ENCODE data around the gene AK9. TPM values are rescaled to one million over a fixed set of nuclear protein-coding genes. Genes with fewer than 3 reads are reported as not detected.

AK9 gene
- total RNA-seq, 1 donor from 2014 or later = 0.75 TPM

DNA sequence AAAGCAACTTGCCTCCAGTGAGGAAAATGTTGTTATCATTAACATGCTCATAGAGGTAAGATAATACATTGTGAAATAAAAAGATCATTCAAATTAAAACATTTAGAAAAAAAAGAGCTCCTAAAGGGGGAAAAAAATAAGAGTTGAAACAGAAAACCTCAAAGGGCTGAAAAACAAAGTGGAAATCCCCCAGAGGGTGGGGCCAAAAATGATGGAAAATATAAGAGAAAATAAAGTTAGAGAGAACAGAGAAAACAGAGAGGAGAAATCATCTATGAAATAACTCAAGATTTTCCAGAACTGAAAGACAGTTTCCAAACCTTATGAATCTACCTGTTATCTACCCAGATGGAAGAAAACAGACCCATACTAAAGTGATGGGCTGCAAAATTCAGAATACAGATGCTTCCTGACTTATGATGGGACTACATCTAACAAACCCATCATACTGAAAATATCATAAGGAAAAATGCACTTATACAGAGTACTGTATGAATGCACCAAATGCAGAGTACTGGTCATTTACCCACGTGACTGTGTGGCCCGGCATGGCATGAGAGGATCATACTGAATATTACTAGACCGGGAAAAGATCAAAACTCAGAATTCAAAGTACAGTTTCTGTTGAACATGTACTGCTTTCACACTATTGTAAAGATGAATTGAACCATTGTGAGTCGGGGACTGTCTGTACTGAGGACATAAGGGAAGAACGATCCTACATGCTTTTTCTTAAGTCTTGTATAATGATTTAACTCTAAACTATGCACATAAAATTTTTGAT is 212.0 kb downstream of the AK9 start:
- H3K4me3 ChIP-seq = peak overlapping the region in 1 of 2 donors; percentile 1
- no peaks in the 10 kb centered on the region for H3K9me3 ChIP-seq
- H3K27me3 ChIP-seq = no peaks in the 10 kb centered on the region
- no peak overlapping the region for H3K27ac ChIP-seq
- DNase-seq (ENCODE audit: low spot score in 2 of 2) = no peak
- TF ChIP-seq, protein P1, sequence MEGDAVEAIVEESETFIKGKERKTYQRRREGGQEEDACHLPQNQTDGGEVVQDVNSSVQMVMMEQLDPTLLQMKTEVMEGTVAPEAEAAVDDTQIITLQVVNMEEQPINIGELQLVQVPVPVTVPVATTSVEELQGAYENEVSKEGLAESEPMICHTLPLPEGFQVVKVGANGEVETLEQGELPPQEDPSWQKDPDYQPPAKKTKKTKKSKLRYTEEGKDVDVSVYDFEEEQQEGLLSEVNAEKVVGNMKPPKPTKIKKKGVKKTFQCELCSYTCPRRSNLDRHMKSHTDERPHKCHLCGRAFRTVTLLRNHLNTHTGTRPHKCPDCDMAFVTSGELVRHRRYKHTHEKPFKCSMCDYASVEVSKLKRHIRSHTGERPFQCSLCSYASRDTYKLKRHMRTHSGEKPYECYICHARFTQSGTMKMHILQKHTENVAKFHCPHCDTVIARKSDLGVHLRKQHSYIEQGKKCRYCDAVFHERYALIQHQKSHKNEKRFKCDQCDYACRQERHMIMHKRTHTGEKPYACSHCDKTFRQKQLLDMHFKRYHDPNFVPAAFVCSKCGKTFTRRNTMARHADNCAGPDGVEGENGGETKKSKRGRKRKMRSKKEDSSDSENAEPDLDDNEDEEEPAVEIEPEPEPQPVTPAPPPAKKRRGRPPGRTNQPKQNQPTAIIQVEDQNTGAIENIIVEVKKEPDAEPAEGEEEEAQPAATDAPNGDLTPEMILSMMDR (IDR thresholded peaks at IDR 0.05) = no peak
- H3K4me1 ChIP-seq = peaks cover 8 to 37% of the 10 kb centered on the region in 2 donors
- peaks cover 20 to 40% of the 10 kb centered on the region in 2 donors for H3K36me3 ChIP-seq
- intact Hi-C loops (cut with DNase I) = no loop called here

DNA sequence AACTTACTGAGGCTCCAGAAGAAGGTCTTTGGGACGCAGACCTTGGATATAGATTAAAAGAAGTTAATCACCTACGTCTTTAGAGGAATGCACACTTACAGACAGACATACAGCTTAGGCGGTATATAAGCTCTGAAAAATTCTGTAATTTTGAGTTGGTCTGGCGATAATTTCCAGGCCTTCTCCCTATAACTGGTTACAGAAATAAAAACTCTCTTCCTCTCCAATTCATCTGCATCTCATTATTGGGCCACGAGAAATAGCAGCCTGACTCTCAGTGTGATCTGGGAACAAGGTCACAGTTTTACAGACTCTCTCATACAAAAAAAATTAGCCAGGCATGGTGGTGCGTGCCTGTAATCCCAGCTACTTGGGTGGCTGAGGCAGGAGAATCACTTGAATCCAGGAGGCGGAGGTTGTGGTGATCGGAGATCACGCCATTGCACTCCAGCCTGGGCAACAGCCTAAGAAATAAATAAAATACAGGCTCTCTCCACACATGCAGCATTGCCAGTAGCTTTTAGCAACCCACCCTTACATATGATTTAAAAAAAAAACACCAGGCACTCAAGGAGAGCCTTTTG is 212.7 kb downstream of the AK9 start:
- Histone ChIP-seq H3K4me3 (no peak overlapping the region), H3K36me3 (peaks cover 27 to 46% of the 10 kb centered on the region in 2 donors), H3K27ac (no peak overlapping the region), H3K4me1 (peaks cover 8 to 37% of the 10 kb centered on the region in 2 donors), H3K27me3 (no peaks in the 10 kb centered on the region), H3K9me3 (no peaks in the 10 kb centered on the region)
- intact Hi-C loops (cut with DNase I) = no loop called here
- DNase-seq (ENCODE audit: low spot score in 2 of 2) = no peak
- TF ChIP-seq, protein P1 (IDR thresholded peaks at IDR 0.05) = no peak

DNA sequence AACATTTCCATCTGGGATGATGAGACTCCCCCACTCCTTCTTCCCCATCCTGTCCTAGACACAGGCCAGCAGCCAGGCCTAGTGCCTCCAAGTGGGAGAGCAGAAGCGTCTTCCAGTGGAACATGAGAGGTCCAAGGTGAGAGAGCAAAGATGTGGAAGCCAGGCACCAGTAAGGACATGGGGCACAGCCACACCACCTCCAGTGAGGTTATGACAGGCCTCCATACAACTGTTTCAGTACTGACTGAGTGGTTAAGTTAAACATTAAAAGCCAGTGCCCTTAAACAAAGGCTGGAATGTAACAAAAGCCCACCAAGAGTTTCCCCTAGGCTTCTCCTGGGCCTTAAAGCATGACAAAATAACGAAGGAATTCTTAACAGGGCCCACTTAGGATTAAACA is 213.3 kb downstream of the AK9 start:
- Histone ChIP-seq H3K9me3 (no peaks in the 10 kb centered on the region), H3K4me3 (no peak overlapping the region), H3K27me3 (no peaks in the 10 kb centered on the region), H3K27ac (no peak overlapping the region), H3K36me3 (peaks cover 33 to 51% of the 10 kb centered on the region in 2 donors), H3K4me1 (peaks cover 8 to 37% of the 10 kb centered on the region in 2 donors)
- TF ChIP-seq, protein P1 (IDR thresholded peaks at IDR 0.05) = no peak
- no peak for DNase-seq (ENCODE audit: low spot score in 2 of 2)
- intact Hi-C loops (cut with DNase I) = no loop called here

DNA sequence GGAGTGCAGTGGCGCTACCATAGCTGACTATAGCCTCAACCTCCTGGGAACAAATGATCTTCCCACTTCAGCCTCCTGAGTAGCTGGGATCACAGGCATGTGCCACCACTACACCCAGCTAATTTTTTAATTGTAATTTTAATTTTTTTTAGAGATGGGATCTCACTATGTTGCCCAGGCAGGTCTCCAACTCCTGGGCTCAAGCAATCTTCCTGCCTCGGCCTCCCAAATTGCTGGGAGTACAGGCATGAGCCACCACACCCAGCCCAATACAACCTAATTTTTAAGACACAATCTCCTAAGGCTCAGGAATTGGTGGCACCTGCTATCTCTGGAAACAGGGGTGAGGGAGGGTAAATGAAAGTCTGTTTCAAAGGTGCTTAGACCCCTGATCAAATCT is 213.8 kb downstream of the AK9 start:
- peaks cover 8 to 36% of the 10 kb centered on the region in 2 donors for H3K4me1 ChIP-seq
- TF ChIP-seq, protein P1 (IDR thresholded peaks at IDR 0.05) = no peak

DNA sequence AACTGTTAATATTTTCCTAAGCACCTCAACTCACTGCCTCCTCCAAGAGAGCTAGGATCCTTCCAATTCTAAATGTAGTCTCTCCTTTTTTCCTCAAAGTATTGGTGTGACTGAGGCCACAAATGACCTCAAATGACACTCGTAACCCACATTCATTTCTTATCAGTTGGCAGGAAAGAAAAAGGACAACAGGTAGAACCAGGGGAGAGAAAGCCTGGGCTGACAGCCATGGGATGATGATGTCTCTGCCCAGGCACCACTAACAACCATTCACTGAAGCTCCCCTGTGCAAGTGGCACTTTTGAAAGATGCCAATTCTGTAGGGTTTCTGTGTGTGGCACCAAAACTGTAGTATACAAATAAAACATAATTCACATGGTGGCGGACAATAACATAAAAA is 215.4 kb downstream of the AK9 start:
- no peaks in the 10 kb centered on the region for H3K27me3 ChIP-seq
- H3K4me3 ChIP-seq = no peak overlapping the region
- intact Hi-C loops (cut with DNase I) = no loop called here
- no peak overlapping the region for H3K27ac ChIP-seq
- TF ChIP-seq, protein P1 (IDR thresholded peaks at IDR 0.05) = no peak
- peaks cover 47 to 62% of the 10 kb centered on the region in 2 donors for H3K36me3 ChIP-seq
- H3K9me3 ChIP-seq = no peaks in the 10 kb centered on the region
- DNase-seq (ENCODE audit: low spot score in 2 of 2) = no peak
- peaks cover 0 to 21% of the 10 kb centered on the region in 2 donors for H3K4me1 ChIP-seq

More for the DNA sequence above, 213.8 kb downstream of the AK9 start:
- Histone ChIP-seq H3K9me3 (no peaks in the 10 kb centered on the region), H3K27ac (no peak overlapping the region), H3K4me3 (no peak overlapping the region), H3K36me3 (peaks cover 38 to 57% of the 10 kb centered on the region in 2 donors), H3K27me3 (no peaks in the 10 kb centered on the region)
- intact Hi-C loops (cut with DNase I) = no loop called here
- no peak for DNase-seq (ENCODE audit: low spot score in 2 of 2)

All from ascending aorta (tissue), 2 donors.